BLaER1 treated with 17β-estradiol and CSF1 and Interleukin-3, amounts not matched to agents 10 nM and 100 nM (cell line): Measurements from ENCODE around the gene MED10.

ENCODE experiments used
- H3K27ac ChIP-seq, 11 experiments: shearing (Covaris generic); formaldehyde crosslinking; 2 replicates each; pipeline ENCODE4 v1.8.1; 2022
- H3K27me3 ChIP-seq, 11 experiments: shearing (Covaris generic); formaldehyde crosslinking; 2 replicates each; pipeline ENCODE4 v1.8.1; 2022
- H3K36me3 ChIP-seq, 11 experiments: shearing (Covaris generic); formaldehyde crosslinking; 2 replicates each; pipeline ENCODE4 v1.8.1; 2022
- H3K4me1 ChIP-seq, 10 experiments: shearing (Covaris generic); formaldehyde crosslinking; 2 replicates each; pipeline ENCODE4 v1.8.1; 2022
- H3K4me2 ChIP-seq, 11 experiments: shearing (Covaris generic); formaldehyde crosslinking; 2 replicates each; pipeline ENCODE4 v1.8.1; 2022
- H3K4me3 ChIP-seq, 10 experiments: shearing (Covaris generic); formaldehyde crosslinking; 2 replicates each; pipeline ENCODE4 v1.8.1; 2022
- H3K9ac ChIP-seq, 11 experiments: shearing (Covaris generic); formaldehyde crosslinking; 2 replicates each; pipeline ENCODE4 v1.8.1; 2022
- H3K9me3 ChIP-seq, 11 experiments: shearing (Covaris generic); formaldehyde crosslinking; replicated peaks in 1 of 11; 2 replicates each; pipeline ENCODE4 v1.8.1; 2022
- H4K20me1 ChIP-seq, 11 experiments: shearing (Covaris generic); formaldehyde crosslinking; 2 replicates each; pipeline ENCODE4 v1.8.1; 2022
- Cebpa-rat ChIP-seq, 11 experiments: shearing (Covaris generic); IDR thresholded peaks; 2 replicates each; pipeline ENCODE4 v1.8.1; 2022

The MED10 gene

GRCh38 chr5:6350277-6351090 is 27.9 kb downstream of the MED10 start:
- H3K9me3 ChIP-seq, result no peaks in the 10 kb centered on the region
- no peaks in the 10 kb centered on the region for H4K20me1 ChIP-seq
- H3K27ac ChIP-seq, result no peak overlapping the region
- no peaks in the 10 kb centered on the region for H3K27me3 ChIP-seq
- TF ChIP-seq Cebpa-rat (IDR thresholded peaks at IDR 0.05), result no peak
- no peak overlapping the region for H3K4me2 ChIP-seq
- no peak overlapping the region for H3K9ac ChIP-seq
- H3K36me3 ChIP-seq, result no peaks in the 10 kb centered on the region; a peak in 1 of 22 replicates
- no peak overlapping the region for H3K4me3 ChIP-seq
- no peaks in the 10 kb centered on the region for H3K4me1 ChIP-seq

DNA sequence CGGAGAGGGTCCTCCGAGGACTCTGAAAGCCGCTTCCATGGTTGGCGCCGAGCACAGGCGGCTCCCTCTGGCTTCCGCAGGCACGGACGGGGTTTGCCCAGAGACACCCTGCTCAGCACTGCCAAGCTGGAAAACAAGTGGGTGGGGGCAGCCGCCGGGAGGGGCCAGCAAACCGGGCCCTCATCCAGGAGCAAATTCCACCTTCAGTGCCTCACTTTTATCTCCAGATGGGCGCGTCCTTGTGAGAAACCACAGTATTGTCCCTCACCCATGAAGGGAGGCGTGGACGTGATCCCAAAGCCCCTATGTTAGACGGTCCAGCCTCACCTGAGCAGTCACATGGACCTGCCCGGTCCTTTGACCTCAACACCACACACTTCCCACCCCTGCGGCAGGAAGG is 29.0 kb downstream of the MED10 start:
- H3K9ac ChIP-seq, result no peak overlapping the region

DNA sequence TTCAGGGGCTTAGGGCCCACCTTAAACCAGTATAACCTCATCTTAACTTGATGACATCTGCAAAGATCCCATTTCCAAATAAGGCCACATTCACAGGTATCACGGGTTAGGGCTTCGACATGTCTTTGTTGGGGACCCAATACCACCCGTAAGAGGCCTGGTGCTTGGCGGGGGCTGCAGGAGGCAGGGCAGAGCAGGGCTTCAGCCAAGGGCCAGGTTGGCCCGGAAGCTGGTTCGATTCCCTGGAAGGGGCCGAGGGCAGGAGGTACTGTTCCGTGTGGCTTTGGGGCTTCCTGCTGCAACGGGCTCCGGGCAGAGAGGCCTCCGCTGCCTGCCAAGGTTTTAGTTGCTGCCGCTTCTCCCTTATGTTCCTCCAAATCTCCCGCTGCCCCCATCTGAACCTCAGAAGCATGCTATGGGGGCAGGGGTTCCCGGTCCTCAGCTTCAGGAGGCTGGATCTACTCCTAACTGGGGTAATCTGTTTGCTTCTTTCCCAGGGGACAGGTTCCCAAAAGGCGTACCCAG is 29.8 kb downstream of the MED10 start:
- Histone ChIP-seq H3K4me3 (no peak overlapping the region), H3K9ac (no peak overlapping the region), H3K27ac (no peak overlapping the region), H3K27me3 (no peaks in the 10 kb centered on the region), H3K36me3 (no peaks in the 10 kb centered on the region; a peak in 1 of 22 replicates), H4K20me1 (no peaks in the 10 kb centered on the region), H3K4me2 (no peak overlapping the region), H3K9me3 (no peaks in the 10 kb centered on the region), H3K4me1 (no peaks in the 10 kb centered on the region)
- TF ChIP-seq Cebpa-rat (IDR thresholded peaks at IDR 0.05), result no peak

More for the DNA sequence above, 29.0 kb downstream of the MED10 start:
- Histone ChIP-seq H3K27me3 (no peaks in the 10 kb centered on the region), H3K4me1 (no peaks in the 10 kb centered on the region), H3K9me3 (no peaks in the 10 kb centered on the region), H3K27ac (no peak overlapping the region), H3K4me2 (no peak overlapping the region), H4K20me1 (no peaks in the 10 kb centered on the region), H3K36me3 (no peaks in the 10 kb centered on the region; a peak in 1 of 22 replicates), H3K4me3 (no peak overlapping the region)
- TF ChIP-seq Cebpa-rat (IDR thresholded peaks at IDR 0.05), result no peak

DNA sequence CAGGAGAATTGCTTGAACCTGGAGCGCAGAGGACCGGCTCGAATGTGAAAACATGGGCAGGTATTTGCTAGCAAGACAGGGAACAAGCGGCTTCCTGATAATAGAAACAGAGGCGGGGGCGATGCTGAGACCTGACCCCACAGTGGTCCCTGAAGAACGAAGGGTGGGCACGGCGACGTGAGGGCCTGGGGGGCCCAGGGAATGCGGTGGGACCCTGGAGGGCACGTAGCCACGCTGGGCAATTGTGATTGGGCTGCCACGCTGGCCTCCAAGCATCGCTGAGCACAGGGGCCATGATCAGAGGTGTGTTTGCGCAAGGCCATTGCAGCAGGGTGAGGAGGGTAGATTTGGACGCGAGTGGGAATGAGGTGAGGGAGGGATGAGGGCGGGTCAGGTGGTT is 30.7 kb downstream of the MED10 start:
- H3K4me1 ChIP-seq, result no peaks in the 10 kb centered on the region
- H3K27ac ChIP-seq, result no peak overlapping the region
- no peaks in the 10 kb centered on the region for H3K27me3 ChIP-seq
- no peak overlapping the region for H3K4me2 ChIP-seq
- H3K4me3 ChIP-seq, result no peak overlapping the region
- no peaks in the 10 kb centered on the region for H3K9me3 ChIP-seq
- no peaks in the 10 kb centered on the region; a peak in 1 of 22 replicates for H3K36me3 ChIP-seq
- H3K9ac ChIP-seq, result no peak overlapping the region
- no peaks in the 10 kb centered on the region for H4K20me1 ChIP-seq
- TF ChIP-seq Cebpa-rat (IDR thresholded peaks at IDR 0.05), result no peak

- Histone ChIP-seq H3K9ac (no peak overlapping the region), H3K27ac (no peak overlapping the region), H3K4me2 (no peak overlapping the region), H3K36me3 (no peaks in the 10 kb centered on the region; a peak in 1 of 22 replicates), H3K27me3 (no peaks in the 10 kb centered on the region), H3K4me1 (no peaks in the 10 kb centered on the region), H4K20me1 (no peaks in the 10 kb centered on the region), H3K9me3 (no peaks in the 10 kb centered on the region), H3K4me3 (no peak overlapping the region)
- TF ChIP-seq Cebpa-rat (IDR thresholded peaks at IDR 0.05), result no peak
Observed at GRCh38 chr5:6347165-6347564, 31.2 kb downstream of the MED10 start.

GRCh38 chr5:6344593-6344989 is 33.8 kb downstream of the MED10 start:
- no peak overlapping the region for H3K4me2 ChIP-seq
- no peaks in the 10 kb centered on the region for H3K9me3 ChIP-seq
- no peaks in the 10 kb centered on the region for H3K27me3 ChIP-seq
- peak in 1 of 11 experiments; percentile 5; a peak in 1 of 22 replicates for TF ChIP-seq Cebpa-rat (IDR thresholded peaks at IDR 0.05)
- no peaks in the 10 kb centered on the region; a peak in 1 of 22 replicates for H4K20me1 ChIP-seq
- no peak overlapping the region for H3K9ac ChIP-seq
- no peaks in the 10 kb centered on the region for H3K4me1 ChIP-seq
- H3K36me3 ChIP-seq, result no peaks in the 10 kb centered on the region
- H3K27ac ChIP-seq, result no peak overlapping the region
- H3K4me3 ChIP-seq, result no peak overlapping the region

DNA sequence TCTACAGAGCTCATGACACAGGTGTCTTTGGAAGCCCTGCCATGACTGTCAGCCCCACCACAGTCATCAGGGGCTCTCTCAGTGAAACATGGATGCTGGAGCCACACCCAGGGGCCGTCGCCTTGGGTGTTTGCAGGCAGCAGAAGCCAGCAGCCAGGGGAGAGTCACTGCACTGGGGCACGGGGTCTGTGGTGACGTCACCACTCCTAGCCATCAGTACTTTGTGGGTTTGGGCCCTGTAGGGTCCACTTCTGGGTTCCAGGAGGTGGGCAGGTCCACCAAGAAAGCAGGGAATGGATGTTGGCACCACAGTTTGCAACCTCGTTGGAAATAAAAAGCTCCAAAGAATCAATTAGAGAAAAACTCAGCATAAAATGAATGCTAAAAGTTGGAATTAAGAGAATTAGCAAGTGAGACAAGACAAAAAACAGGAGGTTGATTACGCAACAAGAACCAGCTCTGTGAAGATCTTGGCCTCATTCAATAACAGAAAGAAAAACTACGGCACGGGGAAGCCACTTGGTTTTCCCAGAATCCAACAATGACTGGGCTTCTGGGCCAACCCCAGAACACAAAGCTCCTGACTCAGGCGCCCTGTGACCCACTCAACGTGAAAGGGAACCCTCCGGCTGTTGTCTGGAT is 34.3 kb downstream of the MED10 start:
- no peaks in the 10 kb centered on the region for H3K36me3 ChIP-seq
- no peaks in the 10 kb centered on the region for H3K27me3 ChIP-seq
- H3K9me3 ChIP-seq, result no peaks in the 10 kb centered on the region

GRCh38 chr5:6342689-6343315 is 35.5 kb downstream of the MED10 start:
- Histone ChIP-seq H3K27me3 (no peaks in the 10 kb centered on the region), H3K9me3 (no peaks in the 10 kb centered on the region), H3K4me3 (no peak overlapping the region), H3K4me1 (no peaks in the 10 kb centered on the region), H3K27ac (no peak overlapping the region), H3K36me3 (no peaks in the 10 kb centered on the region), H3K9ac (no peak overlapping the region), H3K4me2 (no peak overlapping the region), H4K20me1 (no peaks in the 10 kb centered on the region; a peak in 2 of 22 replicates)
- TF ChIP-seq Cebpa-rat (IDR thresholded peaks at IDR 0.05), result no peak

More for the DNA sequence above, 34.3 kb downstream of the MED10 start:
- Histone ChIP-seq H3K9ac (no peak overlapping the region), H3K27ac (no peak overlapping the region), H3K4me1 (no peaks in the 10 kb centered on the region), H3K4me2 (no peak overlapping the region), H4K20me1 (no peaks in the 10 kb centered on the region; a peak in 1 of 22 replicates), H3K4me3 (no peak overlapping the region)
- TF ChIP-seq Cebpa-rat (IDR thresholded peaks at IDR 0.05), result peak in 8 of 11 experiments; percentile 12 to 85 (median 48); a peak in 9 of 22 replicates

DNA sequence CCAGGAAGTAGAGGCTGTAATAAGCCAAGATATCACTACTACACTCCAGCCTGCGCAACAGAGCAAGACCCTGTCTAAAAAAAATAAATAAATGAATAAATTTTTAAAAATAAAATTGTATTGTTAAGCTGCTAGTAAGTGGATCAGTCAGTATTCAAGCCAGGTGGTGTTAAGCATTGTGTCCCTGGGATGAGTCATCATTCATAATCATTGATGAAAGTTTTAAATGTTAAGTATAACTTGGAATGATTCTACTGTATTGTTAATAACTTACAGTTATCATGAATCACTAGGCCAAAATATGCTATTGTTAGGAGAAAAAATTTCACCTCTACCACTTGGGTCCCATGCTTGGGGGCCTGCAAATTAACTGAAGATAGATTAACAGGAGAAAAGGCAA is 38.2 kb downstream of the MED10 start:
- H3K4me3 ChIP-seq, result no peak overlapping the region

More for the DNA sequence above, 38.2 kb downstream of the MED10 start:
- Histone ChIP-seq H3K4me2 (no peak overlapping the region), H3K27ac (no peak overlapping the region), H3K27me3 (no peaks in the 10 kb centered on the region), H3K36me3 (no peaks in the 10 kb centered on the region), H3K9me3 (no peaks in the 10 kb centered on the region), H3K9ac (no peak overlapping the region), H4K20me1 (no peaks in the 10 kb centered on the region; a peak in 2 of 22 replicates), H3K4me1 (no peaks in the 10 kb centered on the region)
- TF ChIP-seq Cebpa-rat (IDR thresholded peaks at IDR 0.05), result no peak
